Thoracic aorta (tissue), 2 donors: ENCODE results near the gene SLC6A9. TPM values are rescaled to one million over a fixed set of nuclear protein-coding genes. Genes with fewer than 3 reads are reported as not detected.

Source experiments
- ATAC-seq: fragments of 150-250 bp; one replicate; pipeline ENCODE4 v1.8.0; 2017; ENCODE audit warnings: low read depth; ENCODE audit not compliant: insufficient number of reproducible peaks, low FRiP score
- DNase-seq: peaks from one replicate; pipeline ENCODE4 v3.0.0-alpha.2; 2020; ENCODE audit warnings: low spot score
- H3K27ac ChIP-seq, 2 donors: fragments of 200-600 bp; sonication (generic); 1 replicate in 1 of 2; 2 replicates in 1 of 2; pipeline ENCODE4 v1.5.1; 2016; ENCODE audit warnings: mild to moderate bottlenecking in 2 of 2, moderate library complexity in 2 of 2
- H3K27me3 ChIP-seq: fragments of 200-600 bp; sonication (generic); replicated peaks from 2 replicates; pipeline ENCODE4 v1.6.0; 2016; ENCODE audit warnings: mild to moderate bottlenecking; ENCODE audit not compliant: insufficient read depth
- H3K36me3 ChIP-seq: fragments of 200-600 bp; sonication (generic); one replicate; pipeline ENCODE4 v1.5.1; 2016
- H3K4me1 ChIP-seq, 2 donors: fragments of 200-600 bp; sonication (generic); 1 replicate in 1 of 2; 2 replicates in 1 of 2; pipeline versions ENCODE4 v1.5.1 to v1.6.0; 2016; ENCODE audit warnings: low read depth in 2 of 2, mild to moderate bottlenecking in 1 of 2; ENCODE audit not compliant: control insufficient read depth in 1 of 2
- H3K4me3 ChIP-seq: fragments of 200-600 bp; sonication (generic); 2 replicates; pipeline ENCODE4 v1.5.1; 2016; ENCODE audit warnings: mild to moderate bottlenecking
- H3K9me3 ChIP-seq: fragments of 200-600 bp; sonication (generic); 2 replicates; pipeline ENCODE4 v1.5.1; 2016
- total RNA-seq, 2 donors: library from RNA; depleted of rRNA; stranded (reverse); fragments of >200 nt; gene quantifications; one replicate each; pipeline versions ENCODE4 v1.1.0 to v1.2.3, GENCODE V29; 2016
- TF ChIP-seq, protein P1 (sequence below): fragments of 200-600 bp; sonication (generic); IDR thresholded peaks from one replicate; pipeline ENCODE4 v1.5.1; 2019; ENCODE audit warnings: antibody characterized with exemption

Gene SLC6A9
- total RNA-seq, 2 donors from 2014 or later: 15.0 to 26.8 TPM

DNA sequence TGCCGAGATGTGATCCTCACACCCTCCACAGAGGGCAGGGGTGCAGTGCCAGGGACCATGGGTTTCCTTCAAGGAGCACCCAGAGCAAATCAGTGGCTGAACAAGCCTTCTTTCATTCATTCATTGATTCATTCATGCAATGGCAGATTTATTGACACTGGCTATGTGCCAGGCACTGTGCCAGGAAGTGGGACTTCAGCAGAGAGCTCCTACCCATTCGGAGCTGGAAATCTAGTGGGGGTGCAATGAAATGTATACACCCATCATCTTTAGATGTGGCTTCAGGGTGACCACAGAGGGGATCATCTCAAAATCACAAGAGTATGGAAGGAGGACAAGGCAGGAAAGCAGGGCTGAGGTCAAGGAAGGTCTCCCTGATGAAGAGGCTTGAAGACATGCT, 18.9 kb downstream of the SLC6A9 start:
- DNase-seq (no peak), ATAC-seq (no peak)
- TF ChIP-seq, protein P1, sequence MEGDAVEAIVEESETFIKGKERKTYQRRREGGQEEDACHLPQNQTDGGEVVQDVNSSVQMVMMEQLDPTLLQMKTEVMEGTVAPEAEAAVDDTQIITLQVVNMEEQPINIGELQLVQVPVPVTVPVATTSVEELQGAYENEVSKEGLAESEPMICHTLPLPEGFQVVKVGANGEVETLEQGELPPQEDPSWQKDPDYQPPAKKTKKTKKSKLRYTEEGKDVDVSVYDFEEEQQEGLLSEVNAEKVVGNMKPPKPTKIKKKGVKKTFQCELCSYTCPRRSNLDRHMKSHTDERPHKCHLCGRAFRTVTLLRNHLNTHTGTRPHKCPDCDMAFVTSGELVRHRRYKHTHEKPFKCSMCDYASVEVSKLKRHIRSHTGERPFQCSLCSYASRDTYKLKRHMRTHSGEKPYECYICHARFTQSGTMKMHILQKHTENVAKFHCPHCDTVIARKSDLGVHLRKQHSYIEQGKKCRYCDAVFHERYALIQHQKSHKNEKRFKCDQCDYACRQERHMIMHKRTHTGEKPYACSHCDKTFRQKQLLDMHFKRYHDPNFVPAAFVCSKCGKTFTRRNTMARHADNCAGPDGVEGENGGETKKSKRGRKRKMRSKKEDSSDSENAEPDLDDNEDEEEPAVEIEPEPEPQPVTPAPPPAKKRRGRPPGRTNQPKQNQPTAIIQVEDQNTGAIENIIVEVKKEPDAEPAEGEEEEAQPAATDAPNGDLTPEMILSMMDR: no peak
- H3K27me3 ChIP-seq: no peaks in the 10 kb centered on the region
- H3K4me1 ChIP-seq: peaks cover 24 to 54% of the 10 kb centered on the region in 2 donors
- no peak overlapping the region for H3K27ac ChIP-seq
- no peaks in the 10 kb centered on the region for H3K36me3 ChIP-seq
- no peak overlapping the region for H3K4me3 ChIP-seq
- H3K9me3 ChIP-seq: no peaks in the 10 kb centered on the region

DNA sequence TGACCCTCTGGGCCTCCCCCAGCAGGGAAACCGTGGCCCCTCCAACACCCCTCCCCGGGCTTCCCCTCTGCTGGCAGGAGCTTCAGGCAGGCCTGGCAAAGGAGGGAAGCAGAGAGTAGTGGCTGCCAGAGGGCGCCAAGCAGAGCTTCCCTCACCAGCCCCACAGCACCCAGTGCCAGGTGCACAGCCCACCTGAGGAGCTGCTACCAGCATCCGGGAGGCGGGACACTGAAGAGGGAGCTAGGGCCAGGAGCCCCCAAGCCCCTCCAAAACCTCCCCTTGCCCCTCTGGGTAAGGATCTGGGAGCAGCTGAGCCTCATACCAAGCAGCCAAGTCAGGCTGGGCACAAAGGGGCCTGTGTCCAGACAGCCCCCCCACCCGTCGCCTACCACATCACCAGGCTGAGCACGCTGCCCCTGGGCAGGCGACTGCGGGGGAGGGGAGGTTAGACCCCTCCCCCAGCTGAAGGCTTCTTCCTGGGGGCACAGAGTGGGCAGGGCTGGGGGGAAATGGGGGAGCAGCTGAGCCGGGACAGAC, 20.3 kb downstream of the SLC6A9 start:
- Histone ChIP-seq H3K27me3 (no peaks in the 10 kb centered on the region), H3K4me3 (no peak overlapping the region), H3K27ac (no peak overlapping the region), H3K9me3 (no peaks in the 10 kb centered on the region), H3K36me3 (no peaks in the 10 kb centered on the region), H3K4me1 (peaks cover 24 to 46% of the 10 kb centered on the region in 2 donors)
- ATAC-seq (no peak), DNase-seq (no peak)
- TF ChIP-seq, protein P1: no peak

DNA sequence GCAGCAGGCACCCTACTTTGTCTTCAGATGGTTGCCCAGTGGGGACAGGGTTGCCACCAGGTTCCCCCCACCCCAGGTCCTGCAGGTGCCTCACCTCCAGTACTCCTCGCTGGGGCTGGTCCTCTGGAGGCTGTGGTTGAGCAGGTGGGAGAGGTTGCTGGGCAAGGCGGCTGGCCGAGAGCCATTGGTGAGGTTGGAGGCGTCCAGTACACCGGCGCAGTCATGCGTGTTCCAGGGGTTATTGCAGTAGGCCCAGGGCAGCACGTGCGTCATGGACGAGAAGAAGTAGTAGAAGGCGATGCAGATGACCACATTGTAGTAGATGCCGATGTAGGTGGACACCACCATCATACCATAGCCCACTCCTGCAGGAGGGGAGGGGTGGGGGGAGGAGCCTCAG, 23.0 kb downstream of the SLC6A9 start:
- Histone ChIP-seq H3K27ac (no peak overlapping the region), H3K4me3 (no peak overlapping the region), H3K27me3 (no peaks in the 10 kb centered on the region), H3K4me1 (peaks cover 0 to 21% of the 10 kb centered on the region in 2 donors), H3K36me3 (no peaks in the 10 kb centered on the region), H3K9me3 (no peaks in the 10 kb centered on the region)
- ATAC-seq (no peak), DNase-seq (no peak)
- TF ChIP-seq, protein P1: no peak

DNA sequence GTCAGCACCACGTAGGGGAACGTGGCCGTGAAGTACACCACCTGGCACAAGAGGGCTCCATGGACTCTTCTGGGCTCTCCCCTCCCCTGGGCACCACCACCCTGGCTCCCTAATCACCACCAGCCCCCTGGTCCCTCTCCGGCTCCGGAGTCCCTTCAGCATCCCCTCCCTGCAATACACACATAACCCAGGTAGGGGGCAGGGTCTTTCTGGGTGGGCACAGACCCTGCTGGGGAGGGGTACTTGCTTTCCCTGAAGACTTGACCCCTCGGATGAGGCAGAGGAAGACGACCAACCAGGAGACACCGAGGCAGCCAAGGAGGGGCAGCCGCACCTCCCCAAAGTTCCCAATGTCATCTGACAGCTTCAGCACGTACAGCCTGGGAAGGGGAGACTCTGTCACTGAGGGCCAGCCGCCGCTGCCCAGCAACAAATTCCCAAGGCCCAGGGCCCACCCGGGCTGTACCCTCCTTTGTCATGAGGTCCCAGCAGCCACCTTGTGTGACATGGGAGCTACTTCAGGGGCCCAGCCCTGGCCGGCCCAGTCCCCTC, 28.6 kb downstream of the SLC6A9 start:
- Histone ChIP-seq H3K27me3 (no peaks in the 10 kb centered on the region), H3K4me1 (peaks cover 0 to 4% of the 10 kb centered on the region in 2 donors), H3K4me3 (no peak overlapping the region), H3K9me3 (no peaks in the 10 kb centered on the region), H3K36me3 (peaks cover 13% of the 10 kb centered on the region), H3K27ac (no peak overlapping the region)
- ATAC-seq (no peak), DNase-seq (no peak)
- TF ChIP-seq, protein P1: peak; percentile 12

DNA sequence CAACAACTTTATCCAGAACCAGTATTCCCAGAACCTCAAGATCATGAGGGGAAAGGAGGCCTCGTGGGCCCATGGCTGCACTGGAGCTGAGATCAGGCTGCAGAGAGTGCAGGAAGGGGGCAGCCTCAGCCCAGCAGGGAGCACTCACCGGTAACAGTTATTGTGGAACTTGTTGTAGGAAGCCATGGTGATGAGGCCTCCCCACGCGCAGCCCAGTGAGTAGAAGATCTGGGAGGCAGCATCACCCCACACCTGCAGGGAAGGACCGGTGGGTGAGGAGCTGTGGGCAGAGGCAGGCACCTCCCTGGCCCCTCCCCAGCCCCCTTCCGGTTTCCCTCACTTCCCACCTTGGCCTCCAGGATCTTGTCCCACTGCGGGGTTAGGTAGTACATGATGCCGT, 29.1 kb downstream of the SLC6A9 start:
- DNase-seq: no peak
- H3K27ac ChIP-seq: no peak overlapping the region
- H3K9me3 ChIP-seq: no peaks in the 10 kb centered on the region
- H3K27me3 ChIP-seq: no peaks in the 10 kb centered on the region
- no peak overlapping the region for H3K4me3 ChIP-seq
- peaks cover 0 to 9% of the 10 kb centered on the region in 2 donors for H3K4me1 ChIP-seq
- peaks cover 13% of the 10 kb centered on the region for H3K36me3 ChIP-seq
- no peak for ATAC-seq
- TF ChIP-seq, protein P1: no peak
